ENCODE data around the gene TMEM39B. TPM values are rescaled to one million over a fixed set of nuclear protein-coding genes. Genes with fewer than 3 reads are reported as not detected.

The TMEM39B gene
- polyA plus RNA-seq, 3 donors, result 3.3 to 30.6 (median 3.4) TPM

DNA sequence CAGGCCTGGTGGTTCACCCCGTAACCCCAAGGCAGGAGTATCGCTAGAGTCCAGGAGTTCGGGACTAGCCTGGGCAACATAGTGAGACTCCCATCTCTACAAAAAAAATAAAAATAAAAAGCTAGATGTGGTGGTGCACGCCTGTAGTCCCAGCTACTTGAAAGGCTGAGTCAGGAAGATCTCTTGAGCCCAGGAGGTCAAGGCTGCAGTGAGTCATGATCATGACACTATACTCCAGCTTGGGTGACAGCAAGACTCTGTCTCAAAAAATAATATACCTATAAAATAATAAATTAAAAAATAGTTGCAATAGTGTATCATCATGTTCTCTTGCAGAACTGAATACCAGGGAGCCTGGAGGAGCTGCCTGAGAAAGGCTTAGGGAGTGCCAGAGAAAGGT is 19.9 kb upstream of the TMEM39B start:
- no CpG with 5 or more reads among the region's 4 CpGs for WGBS (ENCODE audit: insufficient coverage)
- Histone ChIP-seq H3K36me3 (replicated peaks in 1 of 2; ENCODE audit: control insufficient read depth in 1 of 2, insufficient read depth in 2 of 2, low read length in 2 of 2) (peaks cover 77 to 98% of the 10 kb centered on the region in 2 donors), H3K9me3 (replicated peaks in 1 of 2; ENCODE audit: control insufficient read depth in 1 of 2, insufficient read depth in 1 of 2, low read length in 2 of 2) (no peaks in the 10 kb centered on the region), H4K20me1 (ENCODE audit: insufficient read depth, low read length) (peaks cover 24% of the 10 kb centered on the region), H3K4me1 (ENCODE audit: control insufficient read depth in 1 of 2, insufficient read depth in 2 of 2, low read length in 2 of 2) (no peaks in the 10 kb centered on the region), H2AFZ (ENCODE audit: insufficient read depth, low read depth, low read length, poor library complexity, severe bottlenecking) (no peak overlapping the region), H3K27me3 (ENCODE audit: control insufficient read depth in 2 of 2, insufficient read depth in 2 of 2, low read length in 2 of 2) (no peaks in the 10 kb centered on the region), H3K79me2 (ENCODE audit: insufficient read depth, low read length) (peaks cover 7% of the 10 kb centered on the region), H3K9ac (ENCODE audit: insufficient read depth, low read length, poor library complexity, severe bottlenecking) (no peak overlapping the region), H3K4me3 (replicated peaks in 1 of 3; ENCODE audit: low read depth in 2 of 3, low read length in 3 of 3) (no peak overlapping the region), H3K27ac (ENCODE audit: low read depth in 1 of 2, low read length in 2 of 2) (no peak overlapping the region), H3K4me2 (replicated peaks; ENCODE audit: extremely low read depth, low read length, poor library complexity, severe bottlenecking) (no peak overlapping the region)
- H3K27ac Mint-ChIP-seq, result no peak overlapping the region
- H3K36me3 Mint-ChIP-seq, result peaks cover 67 to 87% of the 10 kb centered on the region in 2 donors
- no peak for TF ChIP-seq CTCF (IDR thresholded peaks at IDR 0.05)
- H3K4me1 Mint-ChIP-seq, result no peaks in the 10 kb centered on the region
- H3K27me3 Mint-ChIP-seq (ENCODE audit: low read depth in 3 of 3), result peaks cover 0 to 2% (median 2%) of the 10 kb centered on the region in 3 donors
- intact Hi-C loops (cut with micrococcal nuclease), result no loop called here
- no peak for DNase-seq
- no peaks in the 10 kb centered on the region for H3K9me3 Mint-ChIP-seq
- no peak overlapping the region for H3K4me3 Mint-ChIP-seq

- peak overlapping the region in 1 of 2 donors; percentile 14 for H3K27ac ChIP-seq (ENCODE audit: low read depth in 1 of 2, low read length in 2 of 2)
- peaks cover 69 to 93% of the 10 kb centered on the region in 2 donors for H3K36me3 Mint-ChIP-seq
- WGBS (ENCODE audit: insufficient coverage), result 100% methylated on average over 3 of the region's 5 CpGs
Observed at GRCh38 chr1:32055416-32055815, 17.3 kb upstream of the TMEM39B start.

More at GRCh38 chr1:32055416-32055815, 17.3 kb upstream of the TMEM39B start:
- H4K20me1 ChIP-seq (ENCODE audit: insufficient read depth, low read length), result peaks cover 41% of the 10 kb centered on the region
- H3K9me3 Mint-ChIP-seq, result no peaks in the 10 kb centered on the region
- no peak overlapping the region for H3K4me3 ChIP-seq (replicated peaks in 1 of 3; ENCODE audit: low read depth in 2 of 3, low read length in 3 of 3)
- no peaks in the 10 kb centered on the region for H3K27me3 ChIP-seq (ENCODE audit: control insufficient read depth in 2 of 2, insufficient read depth in 2 of 2, low read length in 2 of 2)
- no peaks in the 10 kb centered on the region for H3K4me1 ChIP-seq (ENCODE audit: control insufficient read depth in 1 of 2, insufficient read depth in 2 of 2, low read length in 2 of 2)
- H2AFZ ChIP-seq (ENCODE audit: insufficient read depth, low read depth, low read length, poor library complexity, severe bottlenecking), result no peak overlapping the region
- no peaks in the 10 kb centered on the region for H3K4me1 Mint-ChIP-seq
- DNase-seq, result no peak
- H3K9me3 ChIP-seq (replicated peaks in 1 of 2; ENCODE audit: control insufficient read depth in 1 of 2, insufficient read depth in 1 of 2, low read length in 2 of 2), result no peaks in the 10 kb centered on the region
- H3K4me3 Mint-ChIP-seq, result no peak overlapping the region
- intact Hi-C loops (cut with micrococcal nuclease), result no loop called here
- TF ChIP-seq CTCF (IDR thresholded peaks at IDR 0.05), result no peak
- peaks cover 85 to 98% of the 10 kb centered on the region in 2 donors for H3K36me3 ChIP-seq (replicated peaks in 1 of 2; ENCODE audit: control insufficient read depth in 1 of 2, insufficient read depth in 2 of 2, low read length in 2 of 2)
- peaks cover 7% of the 10 kb centered on the region for H3K79me2 ChIP-seq (ENCODE audit: insufficient read depth, low read length)
- H3K27me3 Mint-ChIP-seq (ENCODE audit: low read depth in 3 of 3), result peaks cover 0 to 2% (median 0%) of the 10 kb centered on the region in 3 donors
- H3K27ac Mint-ChIP-seq, result no peak overlapping the region
- no peak overlapping the region for H3K9ac ChIP-seq (ENCODE audit: insufficient read depth, low read length, poor library complexity, severe bottlenecking)
- no peak overlapping the region for H3K4me2 ChIP-seq (replicated peaks; ENCODE audit: extremely low read depth, low read length, poor library complexity, severe bottlenecking)

All from CD14-positive monocyte (primary cell).